A549 (cell line): ENCODE measurements around the gene DNAJC30.

ENCODE experiments used
- EP300 ChIP-seq, 2 experiments: fragments of >200 bp; sonication (Bioruptor Twin); formaldehyde crosslinking; IDR thresholded peaks; 2 replicates in 1 of 2; 3 replicates in 1 of 2; pipeline ENCODE4 v1.6.1; 2016 to 2017
- KDM1A ChIP-seq: fragments of 200-600 bp; sonication (generic); IDR thresholded peaks from 2 replicates; pipeline ENCODE4 v1.6.1; 2016; ENCODE audit warnings: low read depth, mild to moderate bottlenecking
- MAZ ChIP-seq: fragments of 150-350 bp; IDR thresholded peaks from 2 replicates; pipeline ENCODE4 v1.6.1; 2014; ENCODE audit warnings: antibody characterized with exemption, low read depth, low read length, borderline replicate concordance
- TF ChIP-seq, protein P1 (sequence below): fragments of >200 bp; sonication (Bioruptor Twin); formaldehyde crosslinking; IDR thresholded peaks from 3 replicates; pipeline ENCODE4 v1.5.1; 2016
- TF ChIP-seq, protein P2 (sequence below): fragments of 150-350 bp; IDR thresholded peaks from 2 replicates; pipeline ENCODE4 v1.6.1; 2014; ENCODE audit warnings: low read depth, mild to moderate bottlenecking, low read length

DNA sequence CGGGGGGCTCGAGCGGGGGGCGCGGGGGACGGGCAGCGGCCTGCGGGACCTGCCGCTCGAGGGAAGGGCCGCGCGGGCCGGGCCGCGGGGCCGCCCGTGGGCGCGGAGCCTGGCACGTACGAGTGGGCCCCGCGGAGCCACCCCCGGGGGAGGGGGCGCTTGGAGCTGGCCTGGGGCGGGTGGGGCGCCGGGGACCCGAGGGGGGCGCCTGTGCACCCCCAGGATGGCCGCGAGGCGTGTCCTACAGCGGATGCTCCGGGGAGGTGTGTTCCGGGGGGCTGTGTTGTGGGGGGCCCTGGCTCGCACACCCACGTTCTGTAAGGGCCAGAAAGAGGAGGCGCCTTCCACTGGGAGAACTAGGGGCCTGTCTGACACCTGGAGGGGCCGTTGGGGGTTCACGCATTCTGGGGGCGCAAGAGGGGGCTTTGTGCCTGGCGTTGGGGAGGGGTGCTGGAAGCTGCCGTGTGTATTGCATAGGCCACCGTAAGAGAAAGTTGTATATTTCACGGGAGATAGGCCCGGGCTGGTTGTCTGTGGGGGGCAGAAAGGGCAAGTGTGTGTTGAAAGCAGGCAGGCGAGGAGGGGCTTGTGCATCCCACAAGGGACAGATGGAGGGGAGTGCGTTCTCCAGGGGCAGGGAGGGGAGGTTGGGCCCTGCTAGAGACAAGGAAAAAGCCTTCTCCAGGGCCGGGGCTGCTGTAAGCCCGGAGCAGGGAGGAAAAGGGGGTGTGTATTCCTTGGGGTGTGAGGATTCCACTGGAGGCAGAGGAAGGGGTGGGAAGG, 15.0 kb downstream of the DNAJC30 start:
- TF ChIP-seq, protein P1, sequence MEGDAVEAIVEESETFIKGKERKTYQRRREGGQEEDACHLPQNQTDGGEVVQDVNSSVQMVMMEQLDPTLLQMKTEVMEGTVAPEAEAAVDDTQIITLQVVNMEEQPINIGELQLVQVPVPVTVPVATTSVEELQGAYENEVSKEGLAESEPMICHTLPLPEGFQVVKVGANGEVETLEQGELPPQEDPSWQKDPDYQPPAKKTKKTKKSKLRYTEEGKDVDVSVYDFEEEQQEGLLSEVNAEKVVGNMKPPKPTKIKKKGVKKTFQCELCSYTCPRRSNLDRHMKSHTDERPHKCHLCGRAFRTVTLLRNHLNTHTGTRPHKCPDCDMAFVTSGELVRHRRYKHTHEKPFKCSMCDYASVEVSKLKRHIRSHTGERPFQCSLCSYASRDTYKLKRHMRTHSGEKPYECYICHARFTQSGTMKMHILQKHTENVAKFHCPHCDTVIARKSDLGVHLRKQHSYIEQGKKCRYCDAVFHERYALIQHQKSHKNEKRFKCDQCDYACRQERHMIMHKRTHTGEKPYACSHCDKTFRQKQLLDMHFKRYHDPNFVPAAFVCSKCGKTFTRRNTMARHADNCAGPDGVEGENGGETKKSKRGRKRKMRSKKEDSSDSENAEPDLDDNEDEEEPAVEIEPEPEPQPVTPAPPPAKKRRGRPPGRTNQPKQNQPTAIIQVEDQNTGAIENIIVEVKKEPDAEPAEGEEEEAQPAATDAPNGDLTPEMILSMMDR = no peak
- TF ChIP-seq KDM1A (no peak), MAZ (no peak), EP300 (IDR thresholded peaks at IDR 0.05) (no peak)
- TF ChIP-seq, protein P2, sequence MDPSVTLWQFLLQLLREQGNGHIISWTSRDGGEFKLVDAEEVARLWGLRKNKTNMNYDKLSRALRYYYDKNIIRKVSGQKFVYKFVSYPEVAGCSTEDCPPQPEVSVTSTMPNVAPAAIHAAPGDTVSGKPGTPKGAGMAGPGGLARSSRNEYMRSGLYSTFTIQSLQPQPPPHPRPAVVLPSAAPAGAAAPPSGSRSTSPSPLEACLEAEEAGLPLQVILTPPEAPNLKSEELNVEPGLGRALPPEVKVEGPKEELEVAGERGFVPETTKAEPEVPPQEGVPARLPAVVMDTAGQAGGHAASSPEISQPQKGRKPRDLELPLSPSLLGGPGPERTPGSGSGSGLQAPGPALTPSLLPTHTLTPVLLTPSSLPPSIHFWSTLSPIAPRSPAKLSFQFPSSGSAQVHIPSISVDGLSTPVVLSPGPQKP = no peak
